Dermis blood vessel endothelial cell (primary cell): ENCODE data around the gene HILPDA. TPM values are rescaled to one million over a fixed set of nuclear protein-coding genes. Genes with fewer than 3 reads are reported as not detected.

Experiments
- DNase-seq: peaks from one replicate; pipeline ENCODE4 v3.0.0; 2010
- total RNA-seq: library from RNA; depleted of rRNA; stranded (reverse); fragments of >200 nt; gene quantifications from 2 replicates; pipeline ENCODE4 v1.2.3, GENCODE V29; 2014

The HILPDA gene, protein sequence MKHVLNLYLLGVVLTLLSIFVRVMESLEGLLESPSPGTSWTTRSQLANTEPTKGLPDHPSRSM
- 9.3 and 10.9 TPM in 2 replicates for total RNA-seq

DNA sequence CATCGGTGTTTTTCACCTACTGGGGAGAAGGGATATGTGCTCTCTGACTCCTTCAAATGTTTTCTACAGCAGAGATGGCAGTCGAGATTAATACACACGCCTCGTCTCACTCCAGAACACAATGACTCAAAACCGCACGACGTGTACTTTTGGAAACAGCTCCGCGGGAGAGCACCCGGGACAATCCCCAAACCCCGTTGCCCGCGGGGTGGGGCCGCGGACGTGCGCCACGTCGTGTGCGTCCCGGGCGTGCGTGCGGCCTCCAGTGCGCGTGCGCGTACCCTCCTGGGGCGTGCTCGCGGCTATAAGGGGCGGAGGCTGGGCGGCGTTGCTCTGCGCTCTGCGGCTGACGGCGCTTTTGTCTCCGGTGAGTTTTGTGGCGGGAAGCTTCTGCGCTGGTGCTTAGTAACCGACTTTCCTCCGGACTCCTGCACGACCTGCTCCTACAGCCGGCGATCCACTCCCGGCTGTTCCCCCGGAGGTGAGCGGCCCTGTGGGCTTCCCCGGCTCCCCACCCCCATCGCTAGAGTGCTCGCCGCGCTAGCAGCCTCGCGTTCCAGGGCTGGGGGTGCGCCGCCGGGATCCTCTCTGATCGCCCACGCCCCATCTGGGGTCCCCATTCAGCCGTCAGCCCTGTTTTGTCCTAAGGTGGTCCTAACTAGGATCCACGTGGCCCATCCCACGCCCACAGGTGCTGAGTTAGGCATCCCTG, at the start of gene HILPDA:
TSS of gene HILPDA (plus strand) at position 336 of the 712 bp plus-strand sequence. CDS start 1,391 bp downstream, outside the sequence.
- peak; percentile 92 for DNase-seq

- DNase-seq: no peak
These were observed 49.1 kb upstream of the HILPDA start for GRCh38 chr7:128406314-128407232.

DNA sequence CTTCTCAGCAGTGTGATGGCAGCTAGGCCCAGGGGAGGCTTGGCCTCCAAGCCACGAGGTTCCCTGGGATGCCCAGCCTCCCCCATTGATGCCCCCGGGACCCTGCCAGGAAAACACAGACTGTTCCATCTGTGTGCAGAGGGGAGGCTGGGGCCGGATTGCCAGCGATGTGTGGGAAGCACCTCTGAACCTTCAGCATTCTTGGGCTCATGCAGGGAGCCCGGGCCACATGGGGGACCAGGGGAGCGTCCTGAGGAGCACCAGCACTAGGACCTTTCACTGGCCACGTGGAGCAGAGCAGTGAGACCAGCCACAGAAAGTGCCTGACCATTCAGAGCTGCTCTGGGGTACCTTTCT, 48.5 kb upstream of the HILPDA start:
- DNase-seq: no peak

DNA sequence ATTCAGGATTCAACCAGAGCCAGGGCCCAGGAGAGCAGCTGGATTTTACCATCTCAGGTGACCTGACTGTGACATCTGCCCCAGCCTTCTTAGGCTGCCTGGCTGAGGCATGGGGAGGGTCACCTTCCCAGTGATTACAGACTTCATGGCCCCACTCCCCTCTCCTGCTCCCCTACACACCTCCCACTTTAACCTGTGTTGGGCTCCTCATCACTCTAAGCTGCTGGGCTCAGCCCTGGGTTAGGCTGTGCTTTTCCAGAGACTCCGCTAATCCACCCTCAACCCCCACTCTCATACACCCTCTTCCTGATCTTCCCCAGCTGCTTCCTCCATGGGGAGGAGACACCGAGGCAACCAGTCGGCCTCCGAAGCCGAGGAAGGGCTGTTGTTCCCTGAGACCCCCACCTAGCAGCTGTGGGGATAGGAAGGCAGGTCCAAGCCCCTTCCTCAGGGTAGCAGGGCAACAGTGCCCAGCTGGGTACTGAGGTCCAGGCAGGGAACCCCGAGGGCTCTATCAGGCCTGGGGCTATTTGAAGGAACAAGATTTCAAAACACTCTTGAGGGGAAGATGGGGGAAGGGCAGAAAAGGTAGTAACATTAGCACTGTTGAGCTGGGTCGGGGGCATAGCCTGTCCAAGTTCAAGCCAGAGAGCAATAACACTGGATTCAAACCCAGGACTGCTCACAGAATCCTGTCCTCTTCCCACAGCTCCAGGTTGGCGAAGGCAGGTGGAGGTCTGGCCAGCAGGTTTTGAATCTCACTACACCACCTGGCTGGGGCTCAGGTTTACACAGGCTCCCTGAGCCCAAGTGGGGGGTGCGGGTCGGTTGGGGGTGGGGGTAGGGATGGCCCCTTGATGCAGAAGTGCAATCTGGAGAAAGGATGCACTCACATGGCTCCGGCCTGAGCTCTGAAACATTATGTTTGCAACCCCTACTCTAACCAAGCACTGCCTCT, 47.6 kb upstream of the HILPDA start:
- peak; percentile 41 for DNase-seq

- DNase-seq: no peak
These were observed 46.7 kb upstream of the HILPDA start for GRCh38 chr7:128408709-128409595.

DNA sequence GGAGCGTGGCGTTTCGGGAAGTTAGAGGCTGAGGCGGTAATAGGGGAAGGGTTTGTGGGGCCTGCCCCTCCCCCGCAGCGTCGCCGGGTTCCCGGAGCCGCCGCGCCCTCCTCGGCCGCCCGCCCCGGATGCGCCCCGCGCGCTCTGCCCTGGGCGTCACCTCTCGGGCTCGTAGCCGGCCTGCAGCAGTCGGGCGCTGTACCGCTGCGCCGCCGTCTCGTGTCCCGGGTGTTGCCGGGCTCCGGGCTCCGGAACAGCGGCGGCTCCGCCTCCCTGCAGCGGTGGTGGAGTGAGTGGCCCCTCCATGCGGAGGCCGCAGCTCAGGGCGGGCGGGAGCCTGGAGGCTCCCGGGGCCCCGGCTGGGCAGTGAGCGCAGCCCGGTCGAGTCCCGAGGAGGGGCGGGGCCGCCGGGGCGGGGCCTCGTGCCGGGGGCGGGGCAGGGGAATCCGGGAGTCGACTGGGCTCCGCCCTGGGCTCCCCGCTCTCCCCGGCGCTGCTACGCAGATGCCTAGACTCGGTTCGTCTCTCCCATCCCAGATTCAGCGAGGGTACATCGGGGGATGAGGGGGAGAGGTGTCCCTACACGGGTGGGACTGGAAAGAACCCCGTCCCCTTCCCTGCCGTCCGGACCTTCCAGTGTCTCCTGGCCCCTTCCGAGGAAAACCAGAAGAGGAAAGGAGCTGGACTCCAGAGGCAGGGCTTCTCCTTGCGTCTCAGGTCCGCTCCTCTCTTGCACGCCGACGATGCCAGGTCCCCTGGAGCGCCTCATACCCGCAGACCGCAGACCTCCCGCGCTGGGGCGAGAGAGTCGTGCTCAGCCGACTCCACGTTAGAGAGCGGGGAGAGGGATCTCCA, 45.9 kb upstream of the HILPDA start, which contains the start of gene IMPDH1:
TSS of gene IMPDH1 (minus strand) at position 387 of the 855 bp plus-strand sequence. CDS start at position 306, 81 bp downstream.
- peak; percentile 65 for DNase-seq

DNA sequence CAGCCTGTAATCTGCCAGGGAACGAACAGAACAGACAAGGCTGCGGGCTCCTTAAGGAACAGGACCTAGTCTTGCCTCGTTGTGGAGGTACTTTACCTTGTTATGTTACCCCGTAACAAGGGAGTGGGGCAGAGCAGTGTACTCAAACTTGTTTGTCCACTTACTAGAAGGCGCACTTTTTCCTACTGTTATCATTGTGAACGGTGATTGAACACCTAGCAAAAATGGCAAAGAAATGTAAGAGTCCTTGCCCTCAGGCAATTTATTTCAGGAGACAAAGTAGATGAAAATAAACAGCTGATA, 45.3 kb upstream of the HILPDA start:
- no peak for DNase-seq

DNA sequence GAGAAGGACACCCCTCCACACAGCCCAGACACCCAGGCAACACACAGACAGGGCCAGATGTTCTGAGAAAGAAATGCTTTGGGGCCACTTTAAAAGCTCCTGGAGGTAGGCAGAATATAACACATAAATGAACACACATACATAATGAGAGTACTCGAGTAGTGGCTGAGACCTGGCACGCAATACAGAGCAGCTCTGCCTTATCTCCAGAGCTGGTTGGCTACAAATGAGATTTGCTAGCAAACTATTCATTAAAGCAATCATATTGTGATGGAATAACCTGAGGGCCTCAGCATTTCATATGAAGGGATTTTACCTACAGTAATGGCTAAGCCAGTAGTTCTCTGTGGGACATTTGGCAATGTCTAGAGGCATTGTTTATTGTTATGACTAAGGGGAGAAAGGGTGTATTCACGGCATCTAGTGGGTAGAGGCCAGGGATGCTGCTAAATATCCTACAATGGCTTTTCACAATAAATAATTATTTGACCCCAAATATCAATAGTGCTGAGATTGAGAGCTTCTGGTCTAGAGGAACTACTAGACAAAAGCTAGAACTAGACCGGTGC, 40.4 kb upstream of the HILPDA start:
- DNase-seq: no peak

DNA sequence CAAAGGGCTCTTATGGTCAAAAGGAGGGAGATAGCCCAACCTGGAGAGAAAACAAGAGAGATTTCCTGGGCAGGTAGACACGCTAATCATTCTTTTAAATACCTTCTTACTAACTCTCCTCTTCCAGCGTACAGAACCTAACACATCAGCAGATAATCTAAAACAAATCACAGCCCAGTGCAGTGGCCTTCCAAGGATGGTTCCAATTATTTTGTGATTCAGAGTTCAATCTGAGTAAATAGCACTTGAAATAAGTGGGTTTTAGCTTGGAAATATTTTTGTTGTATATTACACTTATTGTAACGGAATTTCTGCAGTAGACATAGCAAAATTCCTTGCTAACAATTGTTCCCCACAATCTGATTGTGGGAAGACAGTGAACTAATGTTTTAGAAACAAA, 38.6 kb upstream of the HILPDA start:
- DNase-seq: no peak

- DNase-seq: no peak
These were observed 36.4 kb upstream of the HILPDA start for GRCh38 chr7:128419257-128419656.

GRCh38 chr7:128420773-128421172, 34.9 kb upstream of the HILPDA start:
- DNase-seq: no peak

DNA sequence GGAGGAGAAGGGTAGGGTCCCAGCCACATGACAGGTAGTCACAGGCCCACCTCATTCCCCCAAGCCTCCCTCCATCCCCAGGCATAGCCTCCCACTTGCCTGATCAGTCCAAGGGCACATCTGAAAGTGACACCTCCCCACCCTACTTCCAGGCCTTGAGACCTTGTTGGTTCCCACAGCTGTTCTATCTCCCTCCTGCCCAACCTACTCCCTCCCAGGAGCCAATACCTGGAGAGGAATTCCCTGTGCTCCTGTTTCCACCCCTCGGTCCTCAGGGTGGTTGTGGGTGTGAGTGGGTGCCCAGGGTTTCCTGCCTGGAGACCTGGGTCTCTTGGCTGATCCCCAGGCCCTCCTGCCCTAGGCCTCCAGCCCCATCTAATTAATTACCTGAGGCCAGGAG, 34.3 kb upstream of the HILPDA start:
- no peak for DNase-seq

- DNase-seq: no peak
These were observed 33.6 kb upstream of the HILPDA start for GRCh38 chr7:128422037-128422436.

DNA sequence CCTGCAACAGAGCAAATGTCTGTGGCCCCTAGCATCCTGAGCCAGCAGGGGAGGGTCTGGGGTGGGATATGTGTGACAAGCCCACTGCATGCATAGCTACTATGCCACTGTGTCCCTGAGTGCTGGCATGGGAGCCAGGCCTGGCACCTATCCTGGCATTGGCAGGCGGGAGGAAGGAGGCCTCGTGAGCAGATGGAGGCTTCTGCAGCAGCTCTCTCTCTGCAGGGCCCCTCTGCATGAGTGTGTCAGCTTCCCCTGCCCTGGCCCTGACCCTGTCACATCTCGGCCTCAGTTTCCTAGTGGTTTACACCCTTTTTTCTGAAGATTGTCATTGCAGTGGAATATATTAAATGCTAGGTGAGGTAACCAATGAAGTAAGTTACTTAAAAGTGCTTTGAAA, 32.8 kb upstream of the HILPDA start:
- DNase-seq: no peak

DNA sequence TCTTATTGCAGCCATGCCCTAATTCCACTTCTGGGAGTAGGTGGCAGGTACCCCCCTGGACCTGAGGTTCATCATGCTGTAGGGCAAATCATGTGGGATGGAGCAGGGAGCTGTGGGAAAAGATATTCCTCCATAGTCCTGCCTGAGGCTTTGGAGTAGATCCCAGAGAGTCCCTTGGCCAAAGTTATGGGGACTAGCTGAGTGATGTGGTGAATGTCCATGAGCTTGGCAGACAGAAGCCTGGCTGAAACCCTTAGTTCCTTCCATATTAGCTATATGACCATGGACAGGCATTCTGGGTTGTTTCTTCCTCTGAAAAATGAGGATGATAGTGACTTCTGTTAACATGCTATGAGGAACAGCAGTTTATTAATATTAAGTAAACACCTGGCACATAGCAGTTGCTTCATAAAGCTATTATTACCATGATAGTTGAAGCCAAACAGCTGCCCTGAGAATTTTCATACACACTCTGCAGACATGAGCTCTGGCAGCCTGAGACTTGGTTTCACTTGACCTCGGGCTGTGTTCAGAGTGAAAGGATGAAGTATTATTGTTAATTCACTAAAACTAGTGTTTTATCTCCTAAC, 30.9 kb upstream of the HILPDA start:
- DNase-seq: no peak

DNA sequence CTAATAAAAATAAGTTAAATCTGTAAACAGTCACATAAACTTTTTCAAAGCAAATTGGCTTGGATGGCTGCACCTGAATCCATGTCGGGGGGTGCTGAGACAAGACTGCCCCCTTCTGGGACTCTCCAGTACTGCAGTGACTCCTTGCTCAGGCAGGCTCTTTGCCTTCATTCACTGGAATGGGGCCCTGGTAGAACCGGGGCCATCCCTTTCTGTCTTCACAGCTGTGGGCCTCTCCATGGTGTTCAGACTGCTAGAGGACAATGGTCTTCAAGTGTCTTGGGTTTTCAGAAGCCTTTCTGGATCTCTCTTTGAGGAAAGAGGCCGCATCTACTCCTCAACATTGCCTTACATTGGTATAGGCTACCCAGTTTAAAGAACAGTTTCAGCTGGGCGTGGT, 29.8 kb upstream of the HILPDA start:
- peak; percentile 83 for DNase-seq

- DNase-seq: peak; percentile 77
These were observed 28.3 kb upstream of the HILPDA start for GRCh38 chr7:128427289-128427891.

GRCh38 chr7:128430207-128430606, 25.5 kb upstream of the HILPDA start:
- no peak for DNase-seq

GRCh38 chr7:128431221-128431620, 24.5 kb upstream of the HILPDA start:
- DNase-seq: no peak
